SW 1271 (cell line): ENCODE data around the gene TTC34.
A peak's percentile ranks its signal among the peaks of the same experiment; 100 is the strongest.
"Not testable (repeated sequence)": the region's sequence is repeated elsewhere in the genome, so short reads cannot be mapped to it uniquely, and the experiment has no call there.

Experiments used
- DNase-seq, 2 experiments: peaks; one replicate each; lab custom pipeline; 2025; lab: John Stamatoyannopoulos, UW

TTC34 gene

GRCh38 chr1:2659806-2660205, 141.7 kb downstream of the TTC34 start:
- DNase-seq: not testable (repeated sequence)

GRCh38 chr1:2657909-2658308, 143.6 kb downstream of the TTC34 start:
- DNase-seq: not testable (repeated sequence)

GRCh38 chr1:2657124-2657523, 144.4 kb downstream of the TTC34 start:
- DNase-seq: not testable (repeated sequence)

GRCh38 chr1:2655598-2656434, 145.7 kb downstream of the TTC34 start:
- not testable (repeated sequence) for DNase-seq

GRCh38 chr1:2654443-2654948, 147.0 kb downstream of the TTC34 start:
- not testable (repeated sequence) for DNase-seq

- DNase-seq: not testable (repeated sequence)
These were observed 147.6 kb downstream of the TTC34 start for GRCh38 chr1:2653741-2654442.

- not testable (repeated sequence) for DNase-seq
These were observed 148.4 kb downstream of the TTC34 start for GRCh38 chr1:2652926-2653571.

GRCh38 chr1:2652152-2652925, 149.2 kb downstream of the TTC34 start:
- DNase-seq: not testable (repeated sequence)

- no peak for DNase-seq
These were observed 150.4 kb downstream of the TTC34 start for GRCh38 chr1:2650967-2651645.

- no peak for DNase-seq
These were observed 154.7 kb downstream of the TTC34 start for GRCh38 chr1:2646837-2647236.

- DNase-seq: no peak
These were observed 155.7 kb downstream of the TTC34 start for GRCh38 chr1:2645776-2646175.

- no peak for DNase-seq
These were observed 156.3 kb downstream of the TTC34 start for GRCh38 chr1:2645143-2645542.

- DNase-seq: no peak
These were observed 156.8 kb downstream of the TTC34 start for GRCh38 chr1:2644591-2645101.

GRCh38 chr1:2644171-2644570, 157.3 kb downstream of the TTC34 start:
- DNase-seq: no peak

GRCh38 chr1:2643414-2644077, 157.9 kb downstream of the TTC34 start:
- DNase-seq: no peak

- DNase-seq: peak; percentile 57 to 85
These were observed 158.7 kb downstream of the TTC34 start for GRCh38 chr1:2642560-2643413.

GRCh38 chr1:2642131-2642559, 159.3 kb downstream of the TTC34 start:
- no peak for DNase-seq

GRCh38 chr1:2641381-2642130, 159.9 kb downstream of the TTC34 start:
- DNase-seq: no peak

GRCh38 chr1:2640626-2641025, 160.9 kb downstream of the TTC34 start:
- DNase-seq: no peak
